Stimulated activated CD4-positive, alpha-beta T cell treated with anti-CD3 and anti-CD28 coated beads, Interleukin-1b, Interleukin-23, amount 100 ng/mL, for 1 hour (primary cell): ENCODE results near the gene SIPA1L3.
"Not testable (repeated sequence)": the region's sequence is repeated elsewhere in the genome, so short reads cannot be mapped to it uniquely, and the experiment has no call there.

Experiments
- DNase-seq, 2 donors: peaks; one replicate each; pipeline ENCODE4 v3.0.0-alpha.2; 2020; ENCODE audit warnings: low read depth in 2 of 2

The SIPA1L3 gene

GRCh38 chr19:38022791-38023670 lies 116.0 kb downstream of the SIPA1L3 start:
- DNase-seq, result no peak

GRCh38 chr19:38023671-38024541 lies 116.9 kb downstream of the SIPA1L3 start:
- no peak for DNase-seq

- DNase-seq, result no peak
Observed at GRCh38 chr19:38024992-38025908, 118.2 kb downstream of the SIPA1L3 start.

- DNase-seq, result no peak
Observed at GRCh38 chr19:38025909-38026307, 118.9 kb downstream of the SIPA1L3 start.

- DNase-seq, result no peak
Observed at GRCh38 chr19:38028913-38029510, 122.0 kb downstream of the SIPA1L3 start.

GRCh38 chr19:38030001-38030400 lies 123.0 kb downstream of the SIPA1L3 start:
- not testable (repeated sequence) for DNase-seq

- DNase-seq, result no peak
Observed at GRCh38 chr19:38030686-38031422, 123.8 kb downstream of the SIPA1L3 start.

GRCh38 chr19:38031423-38031770 lies 124.4 kb downstream of the SIPA1L3 start:
- DNase-seq, result no peak

GRCh38 chr19:38032151-38032550 lies 125.1 kb downstream of the SIPA1L3 start:
- no peak for DNase-seq

- no peak for DNase-seq
Observed at GRCh38 chr19:38032951-38033350, 125.9 kb downstream of the SIPA1L3 start.

- no peak for DNase-seq
Observed at GRCh38 chr19:38033658-38034491, 126.9 kb downstream of the SIPA1L3 start.

- DNase-seq, result no peak
Observed at GRCh38 chr19:38034492-38034860, 127.5 kb downstream of the SIPA1L3 start.

GRCh38 chr19:38035515-38036495 lies 128.8 kb downstream of the SIPA1L3 start:
- no peak for DNase-seq

- DNase-seq, result no peak
Observed at GRCh38 chr19:38036707-38037611, 130.0 kb downstream of the SIPA1L3 start.

- DNase-seq, result no peak
Observed at GRCh38 chr19:38039966-38040365, 133.0 kb downstream of the SIPA1L3 start.

GRCh38 chr19:38042132-38042531 lies 135.1 kb downstream of the SIPA1L3 start:
- no peak for DNase-seq

- no peak for DNase-seq
Observed at GRCh38 chr19:38043649-38044144, 136.7 kb downstream of the SIPA1L3 start.
